ENCODE data around the gene SETD9.

- no peak for TF ChIP-seq CTCF (IDR thresholded peaks at IDR 0.05 in 4 of 5, conservative IDR thresholded peaks at IDR 0.05 in 1 of 5)
- no peak for TF ChIP-seq POLR2A (IDR thresholded peaks at IDR 0.05)
Measured at GRCh38 chr5:56959326-56959725, 49.9 kb downstream of the SETD9 start.

Data from gastrocnemius medialis (tissue), 4 donors.